Neuronal stem cell (in vitro differentiated cells): Measurements from ENCODE around the gene DNAH11.

Experiments
- DNase-seq: peaks from one replicate; pipeline ENCODE4 v3.0.0-alpha.2; 2013; ENCODE audit warnings: low spot score
- H2AFZ ChIP-seq: one replicate; pipeline ENCODE4 v1.6.1; 2013; ENCODE audit warnings: mild to moderate bottlenecking, low read length, inconsistent platforms
- H2AK5ac ChIP-seq: 2 replicates; pipeline ENCODE4 v1.6.1; 2013; ENCODE audit warnings: low read depth, mild to moderate bottlenecking, inconsistent platforms, low read length, moderate library complexity, mixed read lengths
- H2BK120ac ChIP-seq: 2 replicates; pipeline ENCODE4 v1.6.1; 2013; ENCODE audit warnings: low read depth, mild to moderate bottlenecking, inconsistent platforms, low read length, moderate library complexity, mixed read lengths
- H2BK12ac ChIP-seq: one replicate; pipeline ENCODE4 v1.6.1; 2013; ENCODE audit warnings: low read length, inconsistent platforms
- H2BK15ac ChIP-seq: 2 replicates; pipeline ENCODE4 v1.6.1; 2013; ENCODE audit warnings: mild to moderate bottlenecking, low read length, inconsistent platforms, mixed read lengths
- H2BK5ac ChIP-seq: one replicate; pipeline ENCODE4 v1.6.1; 2013; ENCODE audit warnings: inconsistent platforms, mild to moderate bottlenecking, low read length, moderate library complexity
- H3K14ac ChIP-seq: one replicate; pipeline ENCODE4 v1.6.1; 2013; ENCODE audit warnings: low read length, inconsistent platforms
- H3K18ac ChIP-seq: 2 replicates; pipeline ENCODE4 v1.6.1; 2013; ENCODE audit warnings: low read length, inconsistent platforms
- H3K23ac ChIP-seq: 2 replicates; pipeline ENCODE4 v1.6.1; 2013; ENCODE audit warnings: low read depth, mild to moderate bottlenecking, mixed read lengths, low read length, inconsistent platforms; ENCODE audit not compliant: poor library complexity
- H3K27ac ChIP-seq: replicated peaks from 3 replicates; pipeline ENCODE4 v1.5.1; 2013; ENCODE audit warnings: low read length, inconsistent platforms
- H3K27me3 ChIP-seq, 3 experiments: 2 replicates each; pipeline ENCODE4 v1.6.1; 2013; ENCODE audit warnings: low read length in 3 of 3, mild to moderate bottlenecking in 2 of 3, inconsistent platforms in 1 of 3, low read depth in 1 of 3, mixed read lengths in 1 of 3, moderate library complexity in 1 of 3; ENCODE audit not compliant: control insufficient read depth in 3 of 3, insufficient read depth in 3 of 3
- H3K36me3 ChIP-seq, 2 donors: replicated peaks in 1 of 2; 2 replicates each; pipeline ENCODE4 v1.6.1; 2013; ENCODE audit warnings: low read length in 2 of 2; ENCODE audit not compliant: control insufficient read depth in 2 of 2, insufficient read depth in 2 of 2
- H3K4ac ChIP-seq: 2 replicates; pipeline ENCODE4 v1.6.1; 2013; ENCODE audit warnings: inconsistent platforms, mild to moderate bottlenecking, low read length, moderate library complexity
- H3K4me1 ChIP-seq, 2 donors: 1 replicate in 1 of 2; 2 replicates in 1 of 2; pipeline ENCODE4 v1.6.1; 2013; ENCODE audit warnings: low read length in 2 of 2, low read depth in 1 of 2; ENCODE audit not compliant: control insufficient read depth in 2 of 2, insufficient read depth in 1 of 2
- H3K4me2 ChIP-seq: one replicate; pipeline ENCODE4 v1.6.1; 2013; ENCODE audit warnings: mild to moderate bottlenecking, low read length, inconsistent platforms; ENCODE audit not compliant: insufficient read depth, poor library complexity, severe bottlenecking
- H3K4me3 ChIP-seq, 2 donors: 2 replicates each; pipeline ENCODE4 v1.5.1; 2013; ENCODE audit warnings: low read length in 2 of 2, mild to moderate bottlenecking in 2 of 2, inconsistent platforms in 1 of 2, moderate library complexity in 1 of 2
- H3K79me1 ChIP-seq: one replicate; pipeline ENCODE4 v1.6.1; 2013; ENCODE audit warnings: low read depth, mild to moderate bottlenecking, inconsistent platforms, low read length, moderate library complexity
- H3K9ac ChIP-seq: one replicate; pipeline ENCODE4 v1.6.1; 2013; ENCODE audit warnings: mild to moderate bottlenecking, low read depth, low read length, inconsistent platforms; ENCODE audit not compliant: poor library complexity
- H3K9me3 ChIP-seq, 2 donors: replicated peaks in 1 of 2; 2 replicates each; pipeline versions ENCODE3 to v1.6.1; 2013; ENCODE audit warnings: low read length in 2 of 2, mild to moderate bottlenecking in 2 of 2, inconsistent platforms in 1 of 2, low read depth in 1 of 2, mixed read lengths in 1 of 2, moderate library complexity in 1 of 2; ENCODE audit not compliant: control insufficient read depth in 2 of 2, insufficient read depth in 1 of 2
- H4K8ac ChIP-seq: one replicate; pipeline ENCODE4 v1.6.1; 2013; ENCODE audit warnings: low read depth, mild to moderate bottlenecking, inconsistent platforms, low read length, moderate library complexity
- H4K91ac ChIP-seq: one replicate; pipeline ENCODE4 v1.6.1; 2013; ENCODE audit warnings: low read length, low read depth, mild to moderate bottlenecking, inconsistent platforms; ENCODE audit not compliant: poor library complexity
- WGBS, 2 donors: extraction: QIAGEN DNeasy Blood & Tissue Kit; methylation state at CpG; one replicate each; pipeline ENCODE4 v1.1.7; 2013; ENCODE audit warnings: missing lambda C conversion rate in 2 of 2, mixed read lengths in 1 of 2; ENCODE audit not compliant: insufficient read length in 2 of 2, insufficient replicate concordance in 1 of 2; ENCODE audit errors: extremely low coverage in 2 of 2; 5-methylcytosine and 5-hydroxymethylcytosine counted together

The DNAH11 gene

GRCh38 chr7:21757537-21758282 lies 214.9 kb downstream of the DNAH11 start:
- no peak for DNase-seq
- H3K9me3 ChIP-seq = no peaks in the 10 kb centered on the region
- H2BK120ac ChIP-seq = no peak overlapping the region
- no CpG with 5 or more reads among the region's 11 CpGs for WGBS, 2 donors
- H3K36me3 ChIP-seq = no peaks in the 10 kb centered on the region
- no peak overlapping the region for H3K18ac ChIP-seq
- H3K79me1 ChIP-seq = no peaks in the 10 kb centered on the region
- no peak overlapping the region for H2AFZ ChIP-seq
- no peak overlapping the region for H2BK5ac ChIP-seq
- H4K91ac ChIP-seq = no peak overlapping the region
- H3K4me1 ChIP-seq = peaks cover 0 to 6% of the 10 kb centered on the region in 2 donors
- H3K4me2 ChIP-seq = no peak overlapping the region
- no peak overlapping the region for H3K4me3 ChIP-seq
- H3K4ac ChIP-seq = no peak overlapping the region
- no peak overlapping the region for H2AK5ac ChIP-seq
- H3K9ac ChIP-seq = no peak overlapping the region
- no peak overlapping the region for H4K8ac ChIP-seq
- H3K14ac ChIP-seq = no peak overlapping the region
- no peak overlapping the region for H3K23ac ChIP-seq
- no peak overlapping the region for H2BK15ac ChIP-seq
- no peak overlapping the region for H2BK12ac ChIP-seq
- no peak overlapping the region for H3K27ac ChIP-seq
- H3K27me3 ChIP-seq = peaks cover 0 to 40% (median 0%) of the 10 kb centered on the region in 3 experiments

- Histone ChIP-seq H3K4ac (no peak overlapping the region), H3K4me1 (peaks cover 0 to 6% of the 10 kb centered on the region in 2 donors), H3K9ac (no peak overlapping the region), H3K4me2 (no peak overlapping the region), H3K27ac (no peak overlapping the region), H3K27me3 (peaks cover 0 to 38% (median 0%) of the 10 kb centered on the region in 3 experiments), H2BK15ac (no peak overlapping the region), H4K91ac (no peak overlapping the region), H2BK120ac (no peak overlapping the region), H2BK5ac (no peak overlapping the region), H3K18ac (no peak overlapping the region), H3K23ac (no peak overlapping the region), H3K9me3 (no peaks in the 10 kb centered on the region), H2BK12ac (no peak overlapping the region), H2AFZ (no peak overlapping the region), H2AK5ac (no peak overlapping the region), H3K4me3 (no peak overlapping the region), H3K79me1 (no peaks in the 10 kb centered on the region), H3K14ac (no peak overlapping the region), H3K36me3 (no peaks in the 10 kb centered on the region), H4K8ac (no peak overlapping the region)
- no peak for DNase-seq
- whole genome bisulfite sequencing, 2 donors = no CpG with 5 or more reads among the region's 3 CpGs
Observed at GRCh38 chr7:21758286-21758685, 215.4 kb downstream of the DNAH11 start.

GRCh38 chr7:21762469-21762868 lies 219.6 kb downstream of the DNAH11 start:
- H3K36me3 ChIP-seq = no peaks in the 10 kb centered on the region
- H3K27ac ChIP-seq = no peak overlapping the region
- H3K4me2 ChIP-seq = no peak overlapping the region
- no peak overlapping the region for H3K23ac ChIP-seq
- peaks cover 13 to 14% of the 10 kb centered on the region in 2 donors for H3K4me1 ChIP-seq
- no peak overlapping the region for H2BK15ac ChIP-seq
- no peak overlapping the region for H4K91ac ChIP-seq
- H4K8ac ChIP-seq = no peak overlapping the region
- H3K14ac ChIP-seq = no peak overlapping the region
- peaks cover 0 to 35% (median 0%) of the 10 kb centered on the region in 3 experiments for H3K27me3 ChIP-seq
- H2AFZ ChIP-seq = no peak overlapping the region
- no peak overlapping the region for H3K18ac ChIP-seq
- H3K4me3 ChIP-seq = no peak overlapping the region
- no peak for DNase-seq
- H3K9me3 ChIP-seq = no peaks in the 10 kb centered on the region
- no peak overlapping the region for H3K9ac ChIP-seq
- no peak overlapping the region for H2BK5ac ChIP-seq
- H3K4ac ChIP-seq = no peak overlapping the region
- no peak overlapping the region for H2BK12ac ChIP-seq
- no CpG with 5 or more reads among the region's 1 CpG for WGBS, 2 donors
- H2AK5ac ChIP-seq = no peak overlapping the region
- H3K79me1 ChIP-seq = no peaks in the 10 kb centered on the region
- no peak overlapping the region for H2BK120ac ChIP-seq

- no CpG with 5 or more reads among the region's 4 CpGs for WGBS, 2 donors
Observed at GRCh38 chr7:21763818-21764217, 221.0 kb downstream of the DNAH11 start.

More at GRCh38 chr7:21763818-21764217, 221.0 kb downstream of the DNAH11 start:
- no peak overlapping the region for H3K4me2 ChIP-seq
- no peak overlapping the region for H2BK15ac ChIP-seq
- H3K27ac ChIP-seq = no peak overlapping the region
- no peaks in the 10 kb centered on the region for H3K36me3 ChIP-seq
- no peak overlapping the region for H3K9ac ChIP-seq
- peaks cover 0 to 30% (median 0%) of the 10 kb centered on the region in 3 experiments for H3K27me3 ChIP-seq
- H3K23ac ChIP-seq = no peak overlapping the region
- no peak overlapping the region for H2BK12ac ChIP-seq
- H3K4me1 ChIP-seq = peaks cover 9 to 14% of the 10 kb centered on the region in 2 donors
- H3K9me3 ChIP-seq = no peaks in the 10 kb centered on the region
- H2AFZ ChIP-seq = no peak overlapping the region
- H3K14ac ChIP-seq = no peak overlapping the region
- H2BK120ac ChIP-seq = no peak overlapping the region
- H4K91ac ChIP-seq = no peak overlapping the region
- no peak overlapping the region for H3K18ac ChIP-seq
- no peak overlapping the region for H2BK5ac ChIP-seq
- no peak overlapping the region for H3K4me3 ChIP-seq
- no peaks in the 10 kb centered on the region for H3K79me1 ChIP-seq
- no peak overlapping the region for H3K4ac ChIP-seq
- H4K8ac ChIP-seq = no peak overlapping the region
- no peak for DNase-seq
- H2AK5ac ChIP-seq = no peak overlapping the region
